Anterior cingulate cortex (tissue), 58 donors: Measurements from ENCODE around the gene CGB7.

ENCODE experiments used
- DNase-seq, 58 donors: peaks; one replicate each; lab custom pipeline; 2025; lab: John Stamatoyannopoulos, UW

Gene CGB7

GRCh38 chr19:49057636-49058234 is at the start of gene CGB7:
Gene CGB7, minus strand, starts transcription at chr19:49057749. Its CDS starts 2,374 bp downstream, at chr19:49055375.
- peak in 5 of 58 donors; percentile 1 to 6 (median 4) for DNase-seq

- peak in 31 of 58 donors; percentile 5 to 67 (median 24) for DNase-seq
Measured at GRCh38 chr19:49106648-49107135, 49.1 kb upstream of the CGB7 start.

GRCh38 chr19:49104229-49104864 is 46.8 kb upstream of the CGB7 start:
- DNase-seq = no peak

GRCh38 chr19:49103331-49104085 is 46.0 kb upstream of the CGB7 start:
- no peak for DNase-seq

GRCh38 chr19:49102303-49102702 is 44.8 kb upstream of the CGB7 start:
- DNase-seq = no peak

- DNase-seq = no peak
Measured at GRCh38 chr19:49101160-49101559, 43.6 kb upstream of the CGB7 start.

- DNase-seq = no peak
Measured at GRCh38 chr19:49098795-49099194, 41.2 kb upstream of the CGB7 start.

GRCh38 chr19:49097453-49098288 is 40.1 kb upstream of the CGB7 start:
- DNase-seq = peak in 46 of 58 donors; percentile 4 to 78 (median 39)

- peak in 41 of 58 donors; percentile 3 to 70 (median 32) for DNase-seq
Measured at GRCh38 chr19:49094505-49095482, 37.2 kb upstream of the CGB7 start.

GRCh38 chr19:49092686-49093085 is 35.1 kb upstream of the CGB7 start:
- no peak for DNase-seq

GRCh38 chr19:49091391-49092038 is 34.0 kb upstream of the CGB7 start:
- no peak for DNase-seq

- no peak for DNase-seq
Measured at GRCh38 chr19:49086296-49086695, 28.7 kb upstream of the CGB7 start.

- peak in 1 of 58 donors; percentile 25 for DNase-seq
Measured at GRCh38 chr19:49085868-49086232, 28.3 kb upstream of the CGB7 start.

GRCh38 chr19:49085020-49085867 is 27.7 kb upstream of the CGB7 start, which contains the start of gene SNRNP70:
Gene SNRNP70, plus strand, starts transcription at chr19:49085451. Its CDS starts 964 bp downstream, at chr19:49086415.
- peak; percentile 82 to 99 (median 97) for DNase-seq

GRCh38 chr19:49084206-49085019 is 26.9 kb upstream of the CGB7 start:
- peak in 1 of 58 donors; percentile 55 for DNase-seq

- no peak for DNase-seq
Measured at GRCh38 chr19:49081273-49081672, 23.7 kb upstream of the CGB7 start.

GRCh38 chr19:49080392-49080791 is 22.8 kb upstream of the CGB7 start:
- no peak for DNase-seq
